Measurements from ENCODE around the gene NUF2. TPM values are rescaled to one million over a fixed set of nuclear protein-coding genes. Genes with fewer than 3 reads are reported as not detected.

NUF2 gene
- total RNA-seq, 1 experiment from 2014 or later = 30.7 TPM

DNA sequence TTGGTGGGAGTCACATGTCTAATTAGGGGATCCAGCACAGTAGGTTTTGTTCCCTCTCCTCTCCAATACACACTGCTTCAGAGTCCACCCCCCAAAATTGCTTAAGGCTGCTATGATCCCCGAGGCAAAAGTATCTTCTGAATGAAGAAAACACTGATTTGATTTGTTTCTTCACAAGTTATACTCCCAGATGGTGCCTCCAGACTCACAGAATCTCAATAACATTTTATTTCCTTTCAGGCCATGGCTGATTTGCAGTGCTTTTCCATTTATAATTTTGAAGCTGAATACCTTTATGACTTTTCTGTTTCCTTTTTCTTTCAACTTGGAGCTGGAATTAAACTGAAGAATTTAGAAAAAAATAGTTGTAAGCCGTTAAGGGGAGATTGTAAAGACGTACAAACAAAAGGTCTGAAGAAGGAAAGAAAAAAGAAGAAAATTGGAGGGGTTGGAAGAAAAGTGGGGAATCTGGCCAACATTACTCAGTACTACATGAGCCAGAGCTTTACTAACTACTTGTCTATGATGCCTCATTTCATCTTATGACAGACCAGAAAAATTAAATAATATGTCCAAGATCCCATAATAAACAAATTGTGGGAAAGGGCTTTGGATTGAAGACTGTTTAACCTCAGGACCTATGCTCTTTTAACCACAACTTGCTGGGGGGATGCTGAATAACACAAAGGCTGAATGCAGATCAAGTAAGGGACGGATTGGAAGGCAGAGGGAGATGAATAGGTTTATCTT is 75.9 kb downstream of the NUF2 start:
- DNase-seq = no peak
- 100% methylated on average over 2 of the region's 4 CpGs for WGBS (ENCODE audit: extremely low coverage, insufficient read length, low lambda C conversion rate)
- H3K23ac ChIP-seq (ENCODE audit: insufficient read length, low read depth, low read length) = no peak overlapping the region

More for the DNA sequence above, 75.9 kb downstream of the NUF2 start:
- peaks cover 0 to 7% (median 4%) of the 10 kb centered on the region in 3 experiments; a peak in 4 of 7 replicates for H3K36me3 Mint-ChIP-seq (ENCODE audit: insufficient read depth in 1 of 3, low read depth in 3 of 3)
- H2BK120ac ChIP-seq (ENCODE audit: low read depth, low read length, poor library complexity, severe bottlenecking) = no peak overlapping the region
- H2BK12ac ChIP-seq (ENCODE audit: insufficient read length, low read depth, low read length) = no peak overlapping the region
- no peaks in the 10 kb centered on the region; a peak in 1 of 5 replicates for H3K9me3 Mint-ChIP-seq
- H3K4me3 Mint-ChIP-seq = no peak overlapping the region
- H4K20me1 ChIP-seq (ENCODE audit: control insufficient read depth, insufficient read depth, insufficient read length) = no peaks in the 10 kb centered on the region
- no peak for TF ChIP-seq CTCF (conservative IDR thresholded peaks at IDR 0.05)
- peaks cover 7% of the 10 kb centered on the region for H3K4me1 ChIP-seq (ENCODE audit: insufficient read depth, low read length)
- H4K91ac ChIP-seq (ENCODE audit: insufficient read length, low read depth, low read length) = no peak overlapping the region
- no peak overlapping the region for H2BK20ac ChIP-seq (ENCODE audit: low read depth, low read length, poor library complexity, severe bottlenecking)
- H4K8ac ChIP-seq (replicated peaks; ENCODE audit: insufficient read length, low read depth, low read length) = no peak overlapping the region
- no peak overlapping the region for H3K4me2 ChIP-seq (ENCODE audit: insufficient read depth, insufficient read length, low read length)
- peaks cover 40 to 50% of the 10 kb centered on the region in 2 experiments for H3K4me1 Mint-ChIP-seq
- no peak overlapping the region for H2BK15ac ChIP-seq (ENCODE audit: low read depth, low read length)
- H3K56ac ChIP-seq (ENCODE audit: insufficient read length, low read depth, low read length) = no peak overlapping the region
- no peak overlapping the region for H2AK5ac ChIP-seq (ENCODE audit: insufficient read length, low read length)
- H3K27me3 Mint-ChIP-seq (ENCODE audit: low read depth) = peaks cover 23% of the 10 kb centered on the region
- no peak overlapping the region for H3K27ac Mint-ChIP-seq
- H3K14ac ChIP-seq (ENCODE audit: insufficient read depth, low read length) = no peak overlapping the region
- no peak overlapping the region for H3K27ac ChIP-seq (ENCODE audit: insufficient read length, low read depth, low read length)
- H3K79me2 ChIP-seq (ENCODE audit: insufficient read depth, low read length) = no peaks in the 10 kb centered on the region
- H2AFZ ChIP-seq (ENCODE audit: low read length) = no peak overlapping the region
- H2BK5ac ChIP-seq (ENCODE audit: insufficient read length, low read length) = no peak overlapping the region
- no peak overlapping the region for H3K4ac ChIP-seq (ENCODE audit: low read depth, low read length)
- H3K9me3 ChIP-seq (ENCODE audit: control insufficient read depth, low read depth, low read length) = no peaks in the 10 kb centered on the region
- H4K5ac ChIP-seq (ENCODE audit: insufficient read length, low read depth, low read length) = no peak overlapping the region
- H3K79me1 ChIP-seq (ENCODE audit: insufficient read depth, low read depth, low read length, poor library complexity, severe bottlenecking) = no peaks in the 10 kb centered on the region
- H3K27me3 ChIP-seq (ENCODE audit: insufficient read depth, low read length) = no peaks in the 10 kb centered on the region
- H3K9ac ChIP-seq (ENCODE audit: extremely low read depth, insufficient read length, low read length) = no peak overlapping the region
- H3K23me2 ChIP-seq (ENCODE audit: insufficient read length, low read depth, low read length, poor library complexity, severe bottlenecking) = no peaks in the 10 kb centered on the region
- H3K18ac ChIP-seq (ENCODE audit: insufficient read length, low read depth, low read length) = no peak overlapping the region
- no peak overlapping the region for H3T11ph ChIP-seq (ENCODE audit: low read length)

Data from H9 (cell line).